CD4-positive, alpha-beta T cell treated with Interleukin-17A for 4 hours (primary cell): ENCODE measurements around the gene LIPH.
"Not testable (repeated sequence)": the region's sequence is repeated elsewhere in the genome, so short reads cannot be mapped to it uniquely, and the experiment has no call there.

ENCODE experiments used
- DNase-seq: peaks from one replicate; pipeline ENCODE4 v3.0.0-alpha.2; 2020; ENCODE audit warnings: mixed read lengths

Gene LIPH

GRCh38 chr3:185552358-185552877, at the start of gene LIPH:
TSS of gene LIPH (minus strand) at chr3:185552588. CDS start at chr3:185552471, 117 bp downstream.
- no peak for DNase-seq

DNA sequence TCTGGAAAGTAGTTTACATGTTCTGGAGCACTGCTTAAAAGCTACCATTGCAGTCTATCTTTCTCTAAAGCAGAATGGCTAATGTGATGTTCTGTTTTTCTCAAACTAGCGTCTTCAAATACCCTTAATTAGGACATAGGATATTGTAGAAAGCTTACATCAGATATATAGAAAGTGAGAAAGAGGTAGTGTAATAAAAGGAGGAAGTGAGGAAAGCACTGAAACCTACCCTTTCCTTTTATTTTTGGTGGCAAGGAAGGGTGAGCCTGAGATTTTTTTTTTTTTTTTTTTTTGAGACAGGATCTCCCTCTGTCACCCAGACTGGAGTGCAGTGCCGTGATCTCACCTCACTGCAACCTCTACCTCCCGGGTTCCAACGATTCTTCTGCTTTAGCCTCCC, 43.1 kb upstream of the LIPH start:
- DNase-seq = no peak

GRCh38 chr3:185594073-185594472, 41.7 kb upstream of the LIPH start:
- DNase-seq = no peak

GRCh38 chr3:185586686-185587039, 34.3 kb upstream of the LIPH start:
- DNase-seq = no peak

DNA sequence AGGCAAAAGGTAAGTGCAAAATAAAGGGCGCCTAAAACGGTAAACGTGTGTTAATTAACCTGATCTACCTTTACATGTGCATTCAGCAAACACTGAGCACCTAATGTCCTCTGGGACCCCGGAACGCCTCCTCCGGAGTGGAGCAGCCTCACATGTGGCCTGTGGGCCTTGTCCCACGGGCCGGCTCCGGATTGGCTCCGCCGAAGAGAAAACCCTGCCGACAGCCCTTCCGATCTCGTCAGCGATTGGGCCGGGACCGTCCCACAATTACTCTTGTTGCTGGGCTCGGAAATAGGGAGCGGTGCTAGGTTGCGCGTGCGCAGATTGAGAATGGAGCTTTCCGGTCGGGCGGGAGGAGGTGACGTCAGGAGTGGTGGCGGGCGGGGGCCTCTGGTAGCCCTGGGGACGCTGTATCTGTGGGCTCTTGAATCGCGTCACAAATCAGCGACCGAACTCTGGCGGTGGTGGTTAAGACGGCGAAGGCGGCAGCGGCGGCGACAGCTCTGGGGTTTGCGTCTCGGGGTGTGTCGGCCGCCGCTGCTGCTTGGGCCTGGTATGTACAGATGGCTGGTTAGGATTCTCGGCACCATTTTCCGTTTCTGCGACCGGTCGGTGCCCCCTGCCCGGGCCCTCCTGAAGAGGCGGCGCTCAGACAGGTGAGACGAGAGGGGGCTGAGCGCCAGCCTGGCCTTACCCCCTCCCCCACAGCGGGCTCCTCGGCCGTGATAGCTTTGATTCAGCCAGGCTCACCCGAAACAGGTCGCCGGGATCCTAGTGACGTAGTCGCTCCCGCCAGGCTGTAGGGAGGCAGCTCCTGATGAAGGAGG, 33.7 kb upstream of the LIPH start, which contains the start of gene SENP2:
SENP2 (plus strand) TSS at position 437 of the 827 bp plus-strand sequence; CDS start at position 556, 119 bp downstream.
- peak; percentile 99 for DNase-seq

- DNase-seq = no peak
Measured at GRCh38 chr3:185585518-185585858, 33.1 kb upstream of the LIPH start.

DNA sequence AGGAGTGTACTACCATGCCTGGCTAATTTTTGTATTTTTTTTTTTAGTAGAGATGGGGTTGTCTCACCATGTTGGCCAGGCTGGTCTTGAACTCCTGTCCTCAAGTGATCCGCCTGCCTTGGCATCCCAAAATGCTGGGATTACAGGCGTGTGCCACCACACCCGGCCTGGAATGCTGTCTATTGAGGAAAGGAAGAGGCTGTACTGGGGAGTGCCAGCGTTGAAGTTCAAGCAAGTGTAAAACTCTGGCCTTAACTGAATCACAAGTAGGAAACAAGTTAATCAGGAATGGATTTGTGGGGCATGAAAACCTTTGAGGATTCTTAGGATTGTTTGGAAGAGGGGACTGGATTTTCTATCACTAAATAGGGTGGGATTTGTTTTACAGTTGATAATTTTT, 32.3 kb upstream of the LIPH start:
- no peak for DNase-seq

DNA sequence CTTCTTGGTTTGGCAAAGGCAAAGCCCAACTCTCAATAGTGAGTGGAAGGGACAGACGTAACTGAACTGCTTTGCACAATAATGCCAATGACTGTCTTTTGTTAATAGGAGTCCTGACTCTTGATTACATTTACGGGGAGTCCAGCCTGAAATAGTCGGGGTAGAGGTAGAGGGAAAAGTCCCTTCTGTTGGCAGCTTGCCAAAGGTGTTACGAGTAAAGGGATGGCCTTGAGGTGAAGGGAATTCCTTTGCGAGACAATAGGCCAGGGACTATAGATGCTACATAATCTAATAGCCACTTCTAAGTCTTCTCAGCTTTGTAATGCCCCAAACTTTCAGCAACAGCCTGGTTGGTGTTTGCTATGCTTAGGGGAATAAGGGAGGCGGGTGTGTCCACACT, 31.5 kb upstream of the LIPH start:
- no peak for DNase-seq

- no peak for DNase-seq
Measured at GRCh38 chr3:185582871-185583270, 30.5 kb upstream of the LIPH start.

GRCh38 chr3:185582236-185582635, 29.8 kb upstream of the LIPH start:
- no peak for DNase-seq

DNA sequence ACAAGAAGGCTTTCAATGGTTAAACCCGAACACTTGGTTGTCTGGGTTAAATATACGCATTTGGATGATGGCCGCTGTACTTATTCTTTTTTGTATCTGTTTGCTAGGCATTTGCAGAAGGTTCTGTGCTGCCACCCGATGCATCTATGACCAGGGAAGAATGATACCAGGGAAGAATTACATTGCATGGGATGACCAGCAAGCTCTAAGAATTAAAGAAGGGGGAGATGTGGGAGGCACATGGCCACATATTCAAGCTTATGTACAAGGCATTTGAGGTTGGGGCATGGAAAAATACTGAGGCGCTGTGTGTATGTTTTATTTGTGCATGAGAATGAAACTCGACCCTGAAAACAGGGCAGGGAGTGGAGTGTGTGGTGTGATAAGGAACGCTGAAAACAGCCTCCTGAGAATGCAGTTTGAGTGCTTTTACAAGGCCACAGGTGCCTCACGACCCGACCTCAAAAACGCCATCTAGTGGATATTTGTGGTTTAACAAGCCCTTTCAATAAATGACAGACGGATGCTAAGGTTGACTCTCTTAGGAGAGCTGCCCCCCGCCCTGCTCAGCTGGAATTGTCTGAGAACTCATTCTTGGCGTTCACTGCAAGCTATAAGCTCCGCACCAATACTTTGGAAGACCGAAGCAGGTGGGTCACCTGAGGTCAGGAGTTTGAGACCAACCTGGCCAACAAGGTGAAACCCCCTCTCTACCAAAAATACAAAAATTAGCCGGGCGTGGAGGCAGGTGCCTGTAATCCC, 22.9 kb upstream of the LIPH start:
- peak; percentile 37 for DNase-seq

GRCh38 chr3:185572183-185572582, 19.8 kb upstream of the LIPH start:
- no peak for DNase-seq

- no peak for DNase-seq
Measured at GRCh38 chr3:185561958-185562357, 9.6 kb upstream of the LIPH start.

DNA sequence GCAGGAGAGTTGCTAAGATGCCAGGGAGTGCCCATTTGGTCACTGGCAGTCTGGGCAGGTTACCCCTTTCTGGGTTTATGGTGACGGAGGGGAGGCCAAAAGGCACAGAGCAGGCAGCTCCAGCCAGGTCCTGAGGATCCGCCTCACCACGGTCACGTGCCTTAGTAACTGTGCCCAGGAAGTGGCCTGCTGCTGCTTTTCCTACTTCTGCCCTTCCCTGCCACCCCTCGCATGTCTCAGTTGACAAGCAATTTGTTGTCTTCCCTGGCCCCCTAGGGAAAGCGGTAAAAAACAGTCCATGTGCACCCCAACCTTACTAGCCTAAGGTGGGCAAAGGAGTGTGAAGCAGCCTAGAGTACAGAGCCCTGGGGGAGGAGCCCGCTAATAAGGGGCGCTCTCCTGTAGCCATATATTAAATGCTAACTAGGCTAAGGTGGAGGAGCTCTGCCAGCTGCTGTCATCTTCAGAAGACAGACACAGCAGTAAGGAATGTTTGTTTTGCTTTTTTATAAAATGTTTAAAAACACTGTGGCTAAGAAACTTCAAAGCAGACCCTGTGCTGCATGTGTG, 9.1 kb upstream of the LIPH start:
- peak; percentile 23 for DNase-seq

- DNase-seq = no peak
Measured at GRCh38 chr3:185560676-185561075, 8.3 kb upstream of the LIPH start.

GRCh38 chr3:185559706-185560090, 7.3 kb upstream of the LIPH start:
- no peak for DNase-seq

DNA sequence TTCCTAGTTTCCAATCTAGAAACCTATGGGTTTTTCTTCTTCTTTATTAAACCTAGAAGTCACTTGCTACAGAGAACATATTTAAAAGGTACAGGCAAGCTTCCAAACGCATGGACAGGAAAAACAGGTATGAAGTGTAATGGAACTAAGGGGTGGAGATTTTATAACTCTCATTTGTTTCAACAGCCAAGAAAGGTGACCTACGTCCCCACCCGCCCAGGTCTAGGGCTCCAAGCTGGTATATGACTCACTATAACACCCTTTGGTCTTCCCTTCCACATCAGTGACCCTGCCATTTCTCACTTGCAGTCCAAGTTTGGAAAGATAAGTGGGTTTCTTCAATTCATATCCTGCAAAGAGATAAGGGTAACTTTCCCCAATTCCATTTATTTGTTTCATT, 6.0 kb upstream of the LIPH start:
- no peak for DNase-seq

DNA sequence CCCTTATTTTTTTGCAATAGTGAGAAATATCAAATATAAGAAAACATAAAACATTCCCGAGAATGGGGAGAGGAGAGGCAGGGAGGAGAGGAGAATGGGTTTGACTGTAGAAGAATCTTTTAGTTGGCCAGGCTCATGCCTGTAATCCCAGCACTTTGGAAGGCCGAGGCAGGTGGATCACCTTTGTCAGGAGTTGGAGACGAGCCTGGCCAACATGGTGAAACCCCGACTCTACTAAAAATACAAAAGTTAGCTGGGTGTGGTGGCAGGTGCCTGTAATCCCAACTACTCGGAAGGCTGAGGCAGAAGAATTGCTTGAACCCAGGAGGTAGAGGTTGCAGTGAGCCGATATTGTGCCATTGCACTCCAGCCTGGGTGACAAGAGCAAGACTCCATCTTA, 4.3 kb upstream of the LIPH start:
- not testable (repeated sequence) for DNase-seq

- no peak for DNase-seq
Measured at GRCh38 chr3:185555860-185556347, 3.5 kb upstream of the LIPH start.

DNA sequence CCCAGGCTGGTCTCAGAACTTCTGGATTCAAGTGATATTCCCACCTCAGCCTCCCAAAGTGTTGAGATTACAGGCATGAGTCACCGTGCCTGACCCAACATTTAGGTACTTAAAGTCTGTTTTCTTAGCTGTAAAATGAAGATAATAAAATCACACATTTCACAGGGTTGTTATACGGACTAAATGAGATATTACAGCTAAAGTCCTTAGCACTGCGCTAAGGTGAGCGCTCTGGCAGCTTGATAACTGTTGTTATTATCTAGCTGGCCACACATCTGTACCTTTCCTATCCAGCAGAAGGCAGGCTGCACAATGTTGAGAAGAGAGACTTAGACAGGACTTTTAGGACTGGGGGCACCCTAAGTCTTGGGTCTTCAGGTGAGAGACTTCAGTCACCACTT, 2.7 kb upstream of the LIPH start:
- DNase-seq = no peak

DNA sequence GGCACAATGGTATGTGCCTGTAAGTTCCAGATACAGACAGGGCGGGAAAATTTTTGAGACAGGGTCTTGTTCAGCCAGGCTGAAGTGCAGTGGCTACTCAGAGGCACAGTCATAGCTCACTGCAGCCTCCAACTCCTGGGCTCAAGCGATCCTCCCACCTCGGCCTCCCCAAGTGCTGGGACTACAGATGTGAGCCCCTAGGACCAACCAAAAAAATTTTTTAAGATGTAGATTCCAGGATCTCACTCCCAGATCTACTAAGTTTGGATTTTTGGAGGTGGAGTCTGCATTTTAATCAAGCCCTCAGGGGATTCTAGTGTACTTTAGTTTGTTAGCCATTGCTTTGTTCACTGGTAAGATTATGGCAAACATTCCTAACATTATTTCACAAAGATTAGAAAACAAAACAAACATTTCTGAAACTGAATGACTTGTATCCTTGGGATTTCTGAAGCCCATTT, 2.7 kb downstream of the LIPH start:
- no peak for DNase-seq

GRCh38 chr3:185549122-185549521, 3.3 kb downstream of the LIPH start:
- no peak for DNase-seq

DNA sequence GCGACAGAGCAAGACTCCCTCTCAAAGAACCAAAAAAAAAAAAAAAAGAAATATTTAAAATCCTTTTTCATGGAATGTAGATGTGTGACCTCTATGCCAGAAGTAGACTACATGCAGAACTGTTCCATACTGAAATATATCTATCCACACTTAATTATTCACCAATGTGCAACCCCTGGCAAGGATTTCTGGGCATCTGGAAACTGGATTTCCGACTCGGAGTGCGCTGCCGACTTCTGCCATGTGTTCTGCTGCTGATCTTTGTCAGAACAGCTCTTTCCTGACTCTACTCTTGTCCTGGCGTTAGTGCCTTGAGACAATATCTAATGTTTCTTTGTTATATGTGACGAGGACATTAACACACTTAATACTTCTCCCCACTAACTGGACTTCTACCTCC, 11.7 kb downstream of the LIPH start:
- no peak for DNase-seq

DNA sequence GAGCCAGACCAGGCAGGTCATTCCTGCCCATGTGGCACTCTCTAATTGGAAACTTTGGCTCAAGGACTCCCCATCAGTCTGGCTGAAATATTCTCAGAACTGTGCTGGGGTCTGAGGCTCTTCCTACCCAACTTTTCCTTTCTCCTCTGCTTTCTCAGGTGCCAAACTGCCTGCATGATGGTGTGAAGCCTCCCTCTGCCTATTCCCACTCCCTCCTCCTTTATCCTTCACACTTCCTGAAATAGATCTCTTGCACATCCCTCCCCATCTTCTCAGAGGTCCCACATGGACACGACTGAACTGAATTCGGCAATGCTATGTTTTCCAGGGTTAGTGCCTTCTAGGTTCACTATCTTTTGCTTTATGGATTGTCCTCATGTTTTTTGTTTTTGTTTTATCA, 12.5 kb downstream of the LIPH start:
- no peak for DNase-seq
